ENCODE data around the gene DPYSL5. TPM values are rescaled to one million over a fixed set of nuclear protein-coding genes. Genes with fewer than 3 reads are reported as not detected.

Gene DPYSL5
- total RNA-seq, 6 experiments from 2014 or later = not detected

DNA sequence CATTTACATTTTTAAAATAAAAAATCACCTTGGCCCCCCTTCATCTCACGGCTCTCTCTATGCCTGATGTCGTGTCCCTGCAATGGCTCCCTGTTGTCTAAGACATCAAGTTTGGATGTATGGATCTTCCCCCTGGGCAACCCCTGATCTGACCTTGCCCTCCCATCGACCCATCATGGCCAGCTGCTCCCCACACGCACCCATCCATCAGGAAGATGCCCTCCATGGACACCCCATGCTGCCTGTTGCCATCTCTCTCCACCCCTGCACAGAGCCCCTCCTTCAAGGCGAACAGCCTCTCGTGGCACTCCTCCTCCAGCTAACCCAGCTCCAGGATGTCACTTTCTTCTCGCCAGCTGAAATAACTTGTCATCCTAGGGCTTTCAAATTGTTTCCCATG is 59.5 kb downstream of the DPYSL5 start:
- no peak for TF ChIP-seq POLR2A (IDR thresholded peaks at IDR 0.05)
- TF ChIP-seq, protein P1, sequence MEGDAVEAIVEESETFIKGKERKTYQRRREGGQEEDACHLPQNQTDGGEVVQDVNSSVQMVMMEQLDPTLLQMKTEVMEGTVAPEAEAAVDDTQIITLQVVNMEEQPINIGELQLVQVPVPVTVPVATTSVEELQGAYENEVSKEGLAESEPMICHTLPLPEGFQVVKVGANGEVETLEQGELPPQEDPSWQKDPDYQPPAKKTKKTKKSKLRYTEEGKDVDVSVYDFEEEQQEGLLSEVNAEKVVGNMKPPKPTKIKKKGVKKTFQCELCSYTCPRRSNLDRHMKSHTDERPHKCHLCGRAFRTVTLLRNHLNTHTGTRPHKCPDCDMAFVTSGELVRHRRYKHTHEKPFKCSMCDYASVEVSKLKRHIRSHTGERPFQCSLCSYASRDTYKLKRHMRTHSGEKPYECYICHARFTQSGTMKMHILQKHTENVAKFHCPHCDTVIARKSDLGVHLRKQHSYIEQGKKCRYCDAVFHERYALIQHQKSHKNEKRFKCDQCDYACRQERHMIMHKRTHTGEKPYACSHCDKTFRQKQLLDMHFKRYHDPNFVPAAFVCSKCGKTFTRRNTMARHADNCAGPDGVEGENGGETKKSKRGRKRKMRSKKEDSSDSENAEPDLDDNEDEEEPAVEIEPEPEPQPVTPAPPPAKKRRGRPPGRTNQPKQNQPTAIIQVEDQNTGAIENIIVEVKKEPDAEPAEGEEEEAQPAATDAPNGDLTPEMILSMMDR (IDR thresholded peaks at IDR 0.05) = no peak
- intact Hi-C loops (cut with DNase I) = no loop called here

DNA sequence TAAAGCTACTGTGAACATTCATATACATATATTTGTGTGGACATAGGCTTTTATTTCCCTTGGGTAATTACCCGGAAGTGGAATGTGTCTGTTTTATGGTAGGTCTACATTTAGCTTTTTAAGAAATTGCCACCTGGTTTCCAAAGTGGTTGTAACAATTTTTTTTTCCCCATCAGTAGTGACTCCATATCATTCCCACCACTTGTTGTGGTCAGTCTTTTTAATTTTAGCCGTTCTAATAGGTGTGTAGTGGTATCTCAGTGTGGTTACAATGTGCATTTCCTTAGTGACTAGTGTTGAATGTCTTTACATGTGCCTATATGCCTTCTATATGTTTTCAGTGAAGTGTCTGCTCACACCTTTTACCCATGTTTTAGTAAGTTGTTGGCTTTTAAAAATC is 62.2 kb downstream of the DPYSL5 start:
- TF ChIP-seq, protein P1 (IDR thresholded peaks at IDR 0.05) = no peak
- no peak for TF ChIP-seq POLR2A (IDR thresholded peaks at IDR 0.05)
- intact Hi-C loops (cut with DNase I) = no loop called here
- ATAC-seq (no peak), DNase-seq (no peak)
- Histone ChIP-seq H3K4me3 (no peak overlapping the region), H3K27ac (no peak overlapping the region), H3K9me3 (no peaks in the 10 kb centered on the region), H3K27me3 (no peaks in the 10 kb centered on the region), H3K4me1 (no peaks in the 10 kb centered on the region), H3K36me3 (no peaks in the 10 kb centered on the region)
- 67% methylated on average over 2 of the region's 2 CpGs for WGBS (ENCODE audit: insufficient coverage, low coverage, low lambda C conversion rate, missing lambda C conversion rate)

More for the DNA sequence above, 59.5 kb downstream of the DPYSL5 start:
- 52% methylated on average over 7 of the region's 7 CpGs for WGBS (ENCODE audit: insufficient coverage, low coverage, low lambda C conversion rate, missing lambda C conversion rate)
- H3K4me1 ChIP-seq = no peaks in the 10 kb centered on the region
- no peaks in the 10 kb centered on the region for H3K27me3 ChIP-seq
- no peak overlapping the region for H3K4me3 ChIP-seq
- DNase-seq (no peak), ATAC-seq (no peak)
- H3K9me3 ChIP-seq = no peaks in the 10 kb centered on the region
- H3K36me3 ChIP-seq = no peaks in the 10 kb centered on the region
- no peak overlapping the region for H3K27ac ChIP-seq

DNA sequence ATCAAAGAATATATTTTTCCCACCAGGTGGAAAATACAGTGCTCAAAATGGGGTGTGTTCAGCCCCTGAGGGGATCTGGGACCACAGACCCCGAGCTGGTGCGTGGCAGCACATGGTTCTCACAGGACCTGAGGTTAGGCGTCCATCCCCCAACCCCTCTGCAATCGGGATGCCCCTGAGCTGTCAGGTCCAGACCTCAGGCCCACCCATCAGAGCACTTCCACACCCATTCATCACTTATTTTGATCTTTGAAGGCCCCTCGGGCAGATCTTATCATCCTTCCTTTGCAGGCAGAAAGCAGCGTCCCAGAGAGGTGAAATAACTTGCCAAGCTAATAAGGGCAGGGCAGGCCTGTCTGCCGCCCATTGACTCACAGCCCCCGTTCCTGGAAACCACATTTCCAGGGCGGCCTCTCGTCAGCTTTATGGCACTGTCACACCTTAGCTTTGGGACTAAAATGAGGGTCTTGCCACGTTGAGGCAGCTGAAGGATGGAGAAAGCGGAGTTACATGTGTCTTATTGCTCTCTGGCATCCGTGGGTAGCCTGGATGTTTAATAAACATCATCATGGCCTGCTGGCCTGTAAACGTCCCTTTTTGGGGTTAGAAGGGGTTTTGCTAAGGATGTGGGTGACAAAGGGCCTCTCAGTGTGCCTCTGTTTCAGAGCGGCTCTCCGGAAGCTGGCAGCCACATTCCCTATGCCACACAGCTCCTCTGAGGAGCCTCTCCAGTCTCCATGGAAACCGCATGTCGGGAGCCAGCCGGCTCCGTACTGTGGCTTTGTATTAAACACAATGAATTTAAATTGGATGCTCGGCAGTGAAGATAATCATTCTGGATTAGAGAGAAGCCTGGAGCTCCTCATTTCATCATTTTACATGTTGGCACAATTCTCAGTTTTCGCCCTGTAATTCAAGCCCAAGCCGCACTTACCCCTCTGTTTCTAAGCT is 64.3 kb downstream of the DPYSL5 start:
- TF ChIP-seq, protein P1 (IDR thresholded peaks at IDR 0.05) = no peak
- no peak for TF ChIP-seq POLR2A (IDR thresholded peaks at IDR 0.05)
- intact Hi-C loops (cut with DNase I) = no loop called here
- ATAC-seq (no peak), DNase-seq (no peak)
- Histone ChIP-seq H3K27ac (no peak overlapping the region), H3K9me3 (no peaks in the 10 kb centered on the region), H3K4me3 (no peak overlapping the region), H3K36me3 (no peaks in the 10 kb centered on the region), H3K27me3 (no peaks in the 10 kb centered on the region), H3K4me1 (no peaks in the 10 kb centered on the region)
- 32% methylated on average over 10 of the region's 23 CpGs for WGBS (ENCODE audit: insufficient coverage, low coverage, low lambda C conversion rate, missing lambda C conversion rate)

DNA sequence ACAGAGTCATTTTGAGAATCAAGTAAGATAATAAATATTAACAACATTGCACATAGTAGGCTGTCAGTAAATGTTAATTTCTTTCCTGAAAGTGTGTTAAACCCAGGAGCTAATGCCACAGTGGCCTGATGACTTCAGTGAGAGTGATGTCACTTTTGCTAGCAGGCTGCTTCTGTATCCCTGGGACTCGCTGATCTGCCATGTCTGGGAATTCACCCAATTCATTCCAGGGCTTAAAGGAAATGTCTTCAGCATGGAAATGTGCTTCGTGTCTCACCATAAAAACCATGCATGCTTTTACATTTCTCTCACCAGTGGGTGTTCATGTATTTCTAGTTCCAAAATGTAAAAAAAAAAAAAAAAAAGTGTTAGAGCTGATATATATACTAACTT is 65.7 kb downstream of the DPYSL5 start:
- DNase-seq (no peak), ATAC-seq (no peak)
- H3K4me1 ChIP-seq = no peaks in the 10 kb centered on the region
- H3K9me3 ChIP-seq = no peaks in the 10 kb centered on the region
- intact Hi-C loops (cut with DNase I) = no loop called here
- H3K27me3 ChIP-seq = no peaks in the 10 kb centered on the region
- TF ChIP-seq, protein P1 (IDR thresholded peaks at IDR 0.05) = no peak
- TF ChIP-seq POLR2A (IDR thresholded peaks at IDR 0.05) = no peak
- H3K36me3 ChIP-seq = no peaks in the 10 kb centered on the region
- no peak overlapping the region for H3K27ac ChIP-seq
- WGBS (ENCODE audit: insufficient coverage, low coverage, low lambda C conversion rate, missing lambda C conversion rate) = 53% methylated on average over 2 of the region's 2 CpGs
- no peak overlapping the region for H3K4me3 ChIP-seq

All from right lobe of liver (tissue), 6 donors.